Neural progenitor cell (in vitro differentiated cells): ENCODE measurements around the gene RBM12.

Experiments
- EZH2 ChIP-seq: fragments of 200-600 bp; sonication (generic); IDR thresholded peaks from 2 replicates; pipeline ENCODE4 v1.6.1; 2017; ENCODE audit warnings: antibody characterized with exemption, mild to moderate bottlenecking, moderate library complexity
- EZH2phosphoT487 ChIP-seq: fragments of 200-600 bp; sonication (generic); IDR thresholded peaks from 2 replicates; pipeline ENCODE4 v1.6.1; 2017; ENCODE audit warnings: antibody characterized with exemption
- TF ChIP-seq, protein P1 (sequence below): fragments of 200-600 bp; sonication (generic); IDR thresholded peaks from 2 replicates; pipeline ENCODE4 v1.5.1; 2017; ENCODE audit warnings: antibody characterized with exemption, mild to moderate bottlenecking

DNA sequence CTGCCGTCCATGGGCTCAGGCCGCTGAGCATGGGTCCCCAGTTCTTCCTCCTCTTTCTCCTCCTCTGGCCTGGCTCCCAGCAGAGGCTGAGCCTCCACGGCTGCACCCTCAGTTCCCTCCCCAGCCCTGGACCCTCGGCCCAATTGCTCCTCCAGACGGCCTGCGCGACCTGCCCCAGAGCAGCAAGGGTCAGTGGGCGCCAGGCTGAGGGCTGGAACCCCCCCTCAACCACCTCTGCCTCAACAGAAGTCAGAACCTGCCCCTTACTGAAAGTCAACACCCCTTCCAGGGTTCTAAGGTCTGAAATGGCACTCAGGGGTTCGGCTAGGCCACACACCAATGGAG is 65.0 kb downstream of the RBM12 start:
- TF ChIP-seq, protein P1, sequence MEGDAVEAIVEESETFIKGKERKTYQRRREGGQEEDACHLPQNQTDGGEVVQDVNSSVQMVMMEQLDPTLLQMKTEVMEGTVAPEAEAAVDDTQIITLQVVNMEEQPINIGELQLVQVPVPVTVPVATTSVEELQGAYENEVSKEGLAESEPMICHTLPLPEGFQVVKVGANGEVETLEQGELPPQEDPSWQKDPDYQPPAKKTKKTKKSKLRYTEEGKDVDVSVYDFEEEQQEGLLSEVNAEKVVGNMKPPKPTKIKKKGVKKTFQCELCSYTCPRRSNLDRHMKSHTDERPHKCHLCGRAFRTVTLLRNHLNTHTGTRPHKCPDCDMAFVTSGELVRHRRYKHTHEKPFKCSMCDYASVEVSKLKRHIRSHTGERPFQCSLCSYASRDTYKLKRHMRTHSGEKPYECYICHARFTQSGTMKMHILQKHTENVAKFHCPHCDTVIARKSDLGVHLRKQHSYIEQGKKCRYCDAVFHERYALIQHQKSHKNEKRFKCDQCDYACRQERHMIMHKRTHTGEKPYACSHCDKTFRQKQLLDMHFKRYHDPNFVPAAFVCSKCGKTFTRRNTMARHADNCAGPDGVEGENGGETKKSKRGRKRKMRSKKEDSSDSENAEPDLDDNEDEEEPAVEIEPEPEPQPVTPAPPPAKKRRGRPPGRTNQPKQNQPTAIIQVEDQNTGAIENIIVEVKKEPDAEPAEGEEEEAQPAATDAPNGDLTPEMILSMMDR: no peak
- TF ChIP-seq EZH2: no peak
- TF ChIP-seq EZH2phosphoT487: no peak
